HG03139 (cell line): ENCODE results near the gene MED13L.
A peak's percentile ranks its signal among the peaks of the same experiment; 100 is the strongest.

Source experiments
- ATAC-seq: cut with Tn5 transposase; IDR thresholded peaks from one replicate; pipeline ENCODE4 v1.9.1; 2021; ENCODE audit not compliant: unreplicated experiment

Gene MED13L

GRCh38 chr12:116278667-116279066 is 1.2 kb upstream of the MED13L start:
- ATAC-seq: no peak

GRCh38 chr12:116278279-116278626 is 760 bp upstream of the MED13L start:
- no peak for ATAC-seq

- peak; percentile 37 for ATAC-seq
Observed at GRCh38 chr12:116276652-116277466, 634 bp downstream of the MED13L start.

DNA sequence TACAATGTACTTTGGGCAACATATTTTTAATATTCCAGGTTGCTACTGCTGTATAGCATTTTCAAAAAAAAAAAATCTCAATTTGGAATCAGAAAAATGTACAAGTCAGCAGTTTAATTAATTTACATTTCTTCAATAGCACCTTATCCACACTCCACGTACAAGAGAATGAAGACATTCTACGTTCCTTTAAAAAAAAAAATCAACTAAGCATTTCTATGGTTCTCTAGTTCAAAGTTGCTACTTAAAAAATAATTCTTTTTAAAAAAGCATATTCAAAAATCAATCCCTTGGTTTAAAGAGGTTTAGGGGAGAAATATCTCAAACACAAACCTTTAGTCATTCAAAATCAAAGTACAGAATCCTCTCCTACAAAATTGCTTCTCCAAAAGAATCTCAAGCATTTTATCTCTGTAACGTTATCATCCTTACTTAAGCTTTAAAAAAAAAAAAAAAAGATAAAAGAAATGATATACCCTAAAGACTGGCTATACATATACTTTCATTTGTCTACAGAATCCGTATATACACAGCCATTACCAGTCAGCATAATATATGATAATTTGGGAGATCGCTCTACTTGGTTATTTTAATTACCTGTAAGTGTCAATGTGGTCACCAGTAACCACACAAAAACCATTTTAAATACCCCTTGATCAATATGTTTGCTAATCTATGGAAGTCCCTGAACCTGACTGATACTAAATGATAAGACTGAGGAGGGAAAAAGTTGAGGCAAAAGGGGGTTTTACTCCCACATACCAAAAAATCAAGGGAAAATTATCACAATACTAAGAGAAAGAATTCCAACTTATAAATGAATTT is 2.7 kb downstream of the MED13L start:
- no peak for ATAC-seq

- no peak for ATAC-seq
Observed at GRCh38 chr12:116273813-116274550, 3.5 kb downstream of the MED13L start.

DNA sequence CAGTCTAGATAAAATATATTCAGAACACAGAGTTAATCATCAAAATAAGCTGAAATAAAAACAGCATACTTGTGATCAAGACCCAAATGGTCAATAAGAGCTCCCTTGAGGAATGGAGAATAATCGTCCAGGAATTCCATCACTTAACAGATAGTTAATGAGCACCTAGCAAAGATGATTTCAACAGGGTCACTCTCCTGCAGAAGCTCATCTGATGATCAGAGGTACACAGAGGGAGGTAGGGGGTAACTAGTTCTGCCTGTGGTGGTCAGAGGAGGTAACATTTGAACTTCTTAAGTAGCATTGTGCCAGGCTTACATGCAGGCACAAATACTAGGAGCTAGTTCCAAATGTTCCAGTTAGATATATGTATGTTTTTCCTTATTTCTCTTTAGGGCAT is 9.5 kb downstream of the MED13L start:
- no peak for ATAC-seq

- no peak for ATAC-seq
Observed at GRCh38 chr12:116266631-116267349, 10.7 kb downstream of the MED13L start.

DNA sequence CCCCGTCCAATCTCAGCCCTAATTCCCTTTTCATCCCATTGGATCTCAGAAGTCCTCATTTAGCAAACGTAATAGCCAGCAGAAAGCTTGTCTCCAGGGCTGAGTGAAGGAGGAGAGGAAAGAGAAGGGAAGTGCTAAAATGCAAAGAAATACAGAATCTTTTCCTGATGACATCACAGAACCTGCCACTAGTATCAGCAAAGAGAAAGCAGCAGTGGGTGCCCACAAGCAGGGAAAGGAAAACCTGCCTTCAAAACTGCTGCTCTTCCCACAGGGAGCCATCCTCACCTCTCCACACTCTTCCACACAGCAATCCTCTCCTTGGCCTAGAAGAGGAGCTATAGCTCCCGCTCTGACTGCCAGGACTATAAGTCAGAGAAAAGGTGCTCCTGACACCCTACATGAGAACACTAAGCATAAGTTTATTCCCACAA is 11.3 kb downstream of the MED13L start:
- no peak for ATAC-seq

- no peak for ATAC-seq
Observed at GRCh38 chr12:116265351-116266147, 11.9 kb downstream of the MED13L start.

GRCh38 chr12:116264525-116265070 is 12.9 kb downstream of the MED13L start:
- no peak for ATAC-seq

DNA sequence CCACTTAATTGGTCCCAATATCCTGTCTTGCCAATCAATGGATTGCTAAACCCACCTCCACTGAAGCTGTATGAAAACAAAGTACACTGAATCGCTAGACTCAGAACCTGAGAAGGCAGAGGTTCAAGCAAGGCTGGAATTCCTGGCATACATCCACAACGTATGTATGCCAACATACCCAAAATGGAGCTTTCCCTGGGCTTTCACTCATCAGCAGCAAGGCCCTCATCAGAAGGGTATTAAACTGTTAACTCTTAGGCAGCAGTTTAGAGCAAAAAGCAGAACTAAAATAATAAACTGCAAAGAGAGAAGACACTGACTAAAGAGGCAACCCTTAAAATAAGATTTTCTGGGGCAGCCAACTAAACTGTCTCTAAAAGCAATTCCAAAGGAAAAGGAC is 13.6 kb downstream of the MED13L start:
- no peak for ATAC-seq

GRCh38 chr12:116263431-116263830 is 14.1 kb downstream of the MED13L start:
- ATAC-seq: no peak

DNA sequence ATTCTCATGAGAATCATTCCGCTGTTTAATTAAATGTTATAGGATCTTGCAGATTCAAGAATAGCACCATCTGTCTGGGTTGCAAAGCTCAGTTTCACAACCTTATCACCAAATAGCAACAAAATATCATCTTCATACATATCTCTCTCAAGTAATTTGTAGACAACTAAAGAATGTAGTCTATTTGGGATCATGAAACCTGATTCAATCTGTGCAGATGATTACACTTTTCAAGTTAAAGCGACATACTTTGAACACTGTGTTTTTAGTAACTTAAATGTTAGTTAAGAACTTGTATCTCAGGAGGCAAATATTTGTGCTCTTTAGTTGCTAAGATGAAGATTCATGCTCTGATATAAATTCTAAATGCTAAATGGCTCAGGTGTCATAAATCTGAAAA is 14.8 kb downstream of the MED13L start:
- ATAC-seq: no peak

DNA sequence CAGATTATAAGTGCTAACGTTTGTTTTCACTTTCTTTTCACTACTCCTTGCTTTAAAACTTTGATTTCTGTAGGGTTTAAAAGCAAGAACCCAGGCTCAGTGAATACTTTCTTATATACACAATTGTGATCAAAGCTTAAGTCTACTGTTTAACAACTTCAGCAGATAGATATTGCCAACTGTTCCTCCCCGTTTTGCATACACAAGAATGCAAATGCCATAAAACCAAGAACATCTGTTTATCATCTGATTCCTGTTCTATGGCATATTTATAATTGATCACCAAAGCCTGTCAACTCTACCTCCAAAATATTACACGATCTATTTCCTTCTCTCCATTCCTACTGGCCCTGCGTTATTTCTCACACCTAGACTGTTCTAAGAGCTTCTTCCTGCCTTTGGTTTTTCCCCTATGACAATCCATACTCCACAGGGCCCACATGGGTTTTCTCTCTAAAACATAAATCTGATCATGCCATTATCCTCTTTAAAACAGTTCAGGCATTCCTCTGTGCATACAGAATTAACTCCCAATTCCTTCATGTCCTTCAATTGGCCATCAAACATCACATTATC is 15.9 kb downstream of the MED13L start:
- ATAC-seq: no peak

DNA sequence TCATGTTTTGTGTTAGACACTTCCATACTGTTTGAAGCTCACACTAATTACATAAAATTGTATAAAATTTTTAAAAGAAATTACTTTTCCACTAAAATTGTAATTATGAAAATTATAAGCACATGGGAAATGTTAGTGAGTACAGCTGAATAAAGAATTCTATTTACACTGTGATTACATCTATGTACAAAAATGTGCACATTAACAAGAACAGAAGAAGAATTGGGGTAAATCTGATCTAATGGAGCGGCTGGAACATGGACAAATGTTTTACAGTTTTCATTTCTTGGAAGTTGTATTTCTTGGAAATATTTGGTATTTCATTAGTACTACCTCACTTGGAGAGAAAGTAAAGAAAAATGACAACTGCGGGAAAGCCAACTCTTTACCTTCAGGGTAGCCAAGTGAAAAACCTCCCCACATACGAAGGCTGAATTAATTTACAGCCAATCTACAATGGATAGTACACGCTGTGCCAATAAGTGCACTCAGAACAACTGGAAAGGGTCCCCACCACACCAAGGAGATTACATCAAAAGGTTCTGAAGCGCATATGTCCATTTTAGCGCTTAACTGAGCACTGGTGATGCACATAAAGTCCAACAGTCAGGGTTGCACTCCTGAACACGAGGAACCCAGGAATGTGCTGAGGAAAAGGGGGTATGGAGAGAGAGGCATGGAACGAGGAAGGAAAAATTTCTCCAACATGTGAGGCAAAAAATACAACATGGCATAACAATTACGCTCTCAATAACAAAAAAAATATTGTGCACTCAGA is 17.5 kb downstream of the MED13L start:
- ATAC-seq: no peak

DNA sequence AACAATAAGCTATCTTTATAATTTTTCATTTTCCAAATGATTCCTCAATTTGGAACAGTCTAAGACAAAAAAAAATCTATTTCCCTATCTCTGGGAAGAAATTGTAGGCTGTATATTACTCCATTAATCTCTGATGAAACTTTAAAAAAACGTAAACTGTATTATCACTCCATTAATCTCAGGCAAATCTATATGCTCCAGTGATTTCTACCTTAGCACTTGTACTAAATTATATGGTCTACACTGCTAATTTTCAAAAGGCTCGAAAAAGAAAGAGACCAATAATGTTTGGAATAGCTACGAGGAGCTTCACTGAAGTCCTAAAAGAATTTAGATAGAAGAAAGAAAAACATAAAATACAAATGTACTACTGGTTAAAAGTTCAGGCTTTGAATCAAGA is 19.7 kb downstream of the MED13L start:
- no peak for ATAC-seq

GRCh38 chr12:116257215-116257614 is 20.3 kb downstream of the MED13L start:
- ATAC-seq: no peak

DNA sequence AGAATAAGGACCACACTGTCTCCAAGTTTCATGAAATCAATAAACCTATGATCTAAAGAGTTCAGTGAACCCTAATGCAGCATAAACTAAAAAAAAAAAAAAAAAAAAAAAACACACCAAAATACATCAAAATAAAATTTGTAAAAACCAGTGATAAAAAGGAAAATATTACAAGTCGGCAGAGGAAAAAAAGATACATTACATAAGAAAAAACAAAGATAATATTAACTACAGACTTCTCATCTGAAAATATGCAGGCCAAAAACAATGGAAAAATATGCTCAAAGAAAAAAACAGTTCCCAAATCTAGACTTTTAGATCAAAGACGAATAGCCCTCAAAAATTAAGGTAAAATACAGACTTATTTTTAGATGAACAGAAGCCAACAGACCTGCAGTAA is 27.6 kb downstream of the MED13L start:
- no peak for ATAC-seq

DNA sequence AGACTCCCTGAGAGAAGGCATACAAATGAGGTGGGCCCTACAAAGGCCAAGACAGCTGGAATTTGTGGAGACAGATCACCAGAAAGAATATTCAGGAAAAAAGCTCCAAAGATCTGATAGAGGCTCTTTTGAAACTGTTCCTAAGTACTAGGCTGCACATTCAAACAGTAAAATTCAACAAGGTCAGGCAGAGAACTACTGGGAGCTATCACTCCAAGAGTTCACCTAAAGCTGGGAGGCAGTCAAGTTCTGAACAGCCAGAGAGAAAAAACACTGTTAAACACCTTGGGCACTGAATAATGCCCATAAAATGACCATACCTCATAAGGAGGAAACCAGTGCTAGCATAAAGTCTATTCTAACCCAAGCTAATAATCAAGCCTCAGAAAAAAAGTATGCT is 28.6 kb downstream of the MED13L start:
- ATAC-seq: no peak
